HepG2 (cell line): ENCODE measurements around the gene TOLLIP. TPM values are rescaled to one million over a fixed set of nuclear protein-coding genes. Genes with fewer than 3 reads are reported as not detected.
A peak's percentile ranks its signal among the peaks of the same experiment; 100 is the strongest.

ENCODE experiments used
- AGO2 ChIP-seq: fragments of 200-400 bp; formaldehyde crosslinking; optimal IDR thresholded peaks from 2 replicates; pipeline ENCODE3; 2017; ENCODE audit warnings: mild to moderate bottlenecking, low read depth, low read length, moderate library complexity
- EP300 ChIP-seq, 3 experiments: sonication (generic) in 1 of 3; formaldehyde crosslinking in 1 of 3; IDR thresholded peaks; 2 replicates each; pipeline versions ENCODE4 v1.5.1 to v1.6.1; 2011 to 2020; ENCODE audit warnings: low read depth in 2 of 3, low read length in 2 of 3, borderline replicate concordance in 1 of 3, improper control_type of control experiment in 1 of 3, mild to moderate bottlenecking in 1 of 3, missing genetic modification reagents in 1 of 3, moderate library complexity in 1 of 3
- POLR2G ChIP-seq: fragments of 200-400 bp; formaldehyde crosslinking; IDR thresholded peaks from 2 replicates; pipeline ENCODE4 v1.6.1; 2018; ENCODE audit warnings: mild to moderate bottlenecking, low read depth, low read length, moderate library complexity
- RBFOX2 ChIP-seq: fragments of 200-400 bp; formaldehyde crosslinking; IDR thresholded peaks from 2 replicates; pipeline ENCODE4 v1.6.1; 2017; ENCODE audit warnings: low read depth, mild to moderate bottlenecking, low read length
- SNAPC2 ChIP-seq: sonication (generic); formaldehyde crosslinking; IDR thresholded peaks from 2 replicates; pipeline ENCODE4 v1.8.1; 2022; ENCODE audit warnings: mild to moderate bottlenecking, missing genetic modification reagents
- XRCC5 ChIP-seq: fragments of 200-400 bp; formaldehyde crosslinking; optimal IDR thresholded peaks from 2 replicates; pipeline ENCODE3; 2017; ENCODE audit warnings: mild to moderate bottlenecking, low read length
- ZFP41 ChIP-seq: sonication (generic); formaldehyde crosslinking; IDR thresholded peaks from 2 replicates; pipeline ENCODE4 v1.4.0; 2020; ENCODE audit warnings: mild to moderate bottlenecking, missing genetic modification reagents, borderline replicate concordance
- ZNF383 ChIP-seq: sonication (generic); formaldehyde crosslinking; IDR thresholded peaks from 2 replicates; pipeline ENCODE4 v1.4.0; 2020; ENCODE audit warnings: missing genetic modification reagents, mild to moderate bottlenecking, borderline replicate concordance
- ZNF407 ChIP-seq: sonication (generic); formaldehyde crosslinking; IDR thresholded peaks from one replicate; pipeline ENCODE4 v1.5.1; 2020; ENCODE audit warnings: mild to moderate bottlenecking, missing genetic modification reagents; ENCODE audit errors: not compliant biosample characterization
- ZNF44 ChIP-seq: sonication (generic); formaldehyde crosslinking; IDR thresholded peaks from 2 replicates; pipeline ENCODE4 v1.5.1; 2020; ENCODE audit warnings: mild to moderate bottlenecking, missing genetic modification reagents
- ZNF510 ChIP-seq: sonication (generic); formaldehyde crosslinking; IDR thresholded peaks from 2 replicates; pipeline ENCODE4 v1.4.0; 2020; ENCODE audit warnings: low read depth, mild to moderate bottlenecking, missing genetic modification reagents
- ZNF550 ChIP-seq: sonication (generic); formaldehyde crosslinking; IDR thresholded peaks from 2 replicates; pipeline ENCODE4 v1.4.0; 2020; ENCODE audit warnings: mild to moderate bottlenecking, missing genetic modification reagents, borderline replicate concordance
- ZNF562 ChIP-seq: sonication (generic); formaldehyde crosslinking; IDR thresholded peaks from 2 replicates; pipeline ENCODE4 v1.8.0; 2022; ENCODE audit warnings: missing genetic modification reagents, borderline replicate concordance
- ZSCAN21 ChIP-seq: sonication (generic); formaldehyde crosslinking; IDR thresholded peaks from 2 replicates; pipeline ENCODE4 v1.8.0; 2022; ENCODE audit warnings: mild to moderate bottlenecking, missing genetic modification reagents, moderate library complexity, borderline replicate concordance
- ZSCAN9 ChIP-seq: IDR thresholded peaks from 2 replicates; pipeline ENCODE4 v1.6.1; 2016; ENCODE audit warnings: borderline replicate concordance
- polyA plus RNA-seq, 8 experiments: library from polyadenylated mRNA; depleted of rRNA in 3 of 8; stranded (reverse) in 7 of 8; unstranded in 1 of 8; fragments of >200 nt; fragmentation: Illumina TruSeq in 4 of 8; extraction: Trizol in 4 of 8; gene quantifications; 2 replicates each; pipeline versions ENCODE4 v1.2.1 to v1.2.3, GENCODE V29; 2011 to 2016; ENCODE audit warnings: low read depth in 4 of 8, missing spikeins in 1 of 8, mixed read lengths in 1 of 8; ENCODE audit not compliant: insufficient read depth in 1 of 8
- total RNA-seq, 5 experiments: library from RNA; depleted of rRNA; stranded (reverse); fragments of >200 nt; fragmentation: Illumina TruSeq; extraction: Trizol; gene quantifications; 2 replicates each; pipeline ENCODE4 v1.2.3, GENCODE V29; 2016; ENCODE audit warnings: low read depth in 1 of 5
- TF ChIP-seq, protein P1 (sequence below): sonication (generic); formaldehyde crosslinking; IDR thresholded peaks from 2 replicates; pipeline ENCODE4 v1.5.1; 2020; ENCODE audit warnings: mild to moderate bottlenecking, missing genetic modification reagents, moderate library complexity

Gene TOLLIP
- total and polyA plus RNA-seq, 2 of the 13 experiments (the other 11 are each of a cell fraction or from before 2014, with no cell fraction given) = 25.9 to 47.5 TPM

DNA sequence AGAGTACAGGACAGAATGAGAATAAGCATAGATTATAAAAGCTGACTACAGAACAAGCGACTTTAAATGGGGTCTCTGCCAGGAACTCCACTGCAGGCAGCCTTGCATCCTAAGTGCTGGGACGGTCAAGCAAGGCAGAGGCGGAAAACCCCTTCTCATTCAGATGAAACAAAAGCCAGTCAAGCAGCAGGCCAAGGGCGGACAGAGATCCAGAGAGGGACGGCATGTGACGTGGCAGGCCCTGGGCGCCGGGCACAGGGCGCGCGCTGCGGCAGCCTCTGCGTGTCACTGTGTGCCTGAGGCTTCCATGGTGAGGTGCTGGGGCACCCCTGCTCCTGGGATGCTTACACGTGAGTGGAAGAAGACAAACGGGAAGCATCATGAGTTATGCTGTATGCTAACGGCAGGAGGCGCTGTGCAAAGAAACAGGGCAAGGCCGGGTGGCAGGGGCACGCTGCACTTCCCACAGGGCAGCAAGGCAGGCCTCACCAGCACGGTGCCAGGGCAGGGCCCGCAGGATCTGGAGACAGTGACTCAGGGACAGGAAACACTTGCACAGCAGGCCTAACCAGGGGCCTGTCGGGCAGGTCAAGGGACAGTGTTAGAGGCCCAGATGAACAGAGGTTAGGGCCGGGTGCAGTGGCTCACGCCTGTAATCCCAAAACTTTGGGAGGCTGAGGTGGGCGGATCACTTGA, 6.2 kb downstream of the TOLLIP start (continued):
- TF ChIP-seq SNAPC2 (CRISPR knock-in tag) = no peak
- peak; percentile 28; the same call in 1 of the 2 replicates for TF ChIP-seq ZSCAN21 (CRISPR knock-in tag)
- no peak for TF ChIP-seq ZNF383 (CRISPR knock-in tag)
- no peak for TF ChIP-seq ZNF44 (CRISPR knock-in tag)
- peak; percentile 61; the same call in 1 of the 2 replicates for TF ChIP-seq RBFOX2
- no peak for TF ChIP-seq ZFP41
- TF ChIP-seq POLR2G = no peak
- TF ChIP-seq XRCC5 = peak; percentile 58
- TF ChIP-seq ZSCAN9 (CRISPR knock-in tag) = no peak
- no peak for TF ChIP-seq EP300 (IDR thresholded peaks at IDR 0.05; ENCODE audit: low read depth in 2 of 2, low read length in 2 of 2)
- 0 out of 2 replicates have a peak, but pooled peaks have one; percentile 58 for TF ChIP-seq EP300 (CRISPR knock-in tag; IDR thresholded peaks at IDR 0.05; ENCODE audit: borderline replicate concordance)
- peak; percentile 56 for TF ChIP-seq AGO2
- peak; percentile 79; the same call in 1 of the 2 replicates for TF ChIP-seq ZNF550
- no peak for TF ChIP-seq ZNF510 (CRISPR knock-in tag)
- TF ChIP-seq ZNF407 (CRISPR knock-in tag) = peak; percentile 16
- TF ChIP-seq, protein P1, sequence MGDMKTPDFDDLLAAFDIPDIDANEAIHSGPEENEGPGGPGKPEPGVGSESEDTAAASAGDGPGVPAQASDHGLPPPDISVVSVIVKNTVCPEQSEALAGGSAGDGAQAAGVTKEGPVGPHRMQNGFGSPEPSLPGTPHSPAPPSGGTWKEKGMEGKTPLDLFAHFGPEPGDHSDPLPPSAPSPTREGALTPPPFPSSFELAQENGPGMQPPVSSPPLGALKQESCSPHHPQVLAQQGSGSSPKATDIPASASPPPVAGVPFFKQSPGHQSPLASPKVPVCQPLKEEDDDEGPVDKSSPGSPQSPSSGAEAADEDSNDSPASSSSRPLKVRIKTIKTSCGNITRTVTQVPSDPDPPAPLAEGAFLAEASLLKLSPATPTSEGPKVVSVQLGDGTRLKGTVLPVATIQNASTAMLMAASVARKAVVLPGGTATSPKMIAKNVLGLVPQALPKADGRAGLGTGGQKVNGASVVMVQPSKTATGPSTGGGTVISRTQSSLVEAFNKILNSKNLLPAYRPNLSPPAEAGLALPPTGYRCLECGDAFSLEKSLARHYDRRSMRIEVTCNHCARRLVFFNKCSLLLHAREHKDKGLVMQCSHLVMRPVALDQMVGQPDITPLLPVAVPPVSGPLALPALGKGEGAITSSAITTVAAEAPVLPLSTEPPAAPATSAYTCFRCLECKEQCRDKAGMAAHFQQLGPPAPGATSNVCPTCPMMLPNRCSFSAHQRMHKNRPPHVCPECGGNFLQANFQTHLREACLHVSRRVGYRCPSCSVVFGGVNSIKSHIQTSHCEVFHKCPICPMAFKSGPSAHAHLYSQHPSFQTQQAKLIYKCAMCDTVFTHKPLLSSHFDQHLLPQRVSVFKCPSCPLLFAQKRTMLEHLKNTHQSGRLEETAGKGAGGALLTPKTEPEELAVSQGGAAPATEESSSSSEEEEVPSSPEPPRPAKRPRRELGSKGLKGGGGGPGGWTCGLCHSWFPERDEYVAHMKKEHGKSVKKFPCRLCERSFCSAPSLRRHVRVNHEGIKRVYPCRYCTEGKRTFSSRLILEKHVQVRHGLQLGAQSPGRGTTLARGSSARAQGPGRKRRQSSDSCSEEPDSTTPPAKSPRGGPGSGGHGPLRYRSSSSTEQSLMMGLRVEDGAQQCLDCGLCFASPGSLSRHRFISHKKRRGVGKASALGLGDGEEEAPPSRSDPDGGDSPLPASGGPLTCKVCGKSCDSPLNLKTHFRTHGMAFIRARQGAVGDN = peak; percentile 59
- no peak for TF ChIP-seq ZNF562 (CRISPR knock-in tag)
